NCI-H1048 (cell line): ENCODE data around the gene AMN1.
"Not testable (repeated sequence)": the region's sequence is repeated elsewhere in the genome, so short reads cannot be mapped to it uniquely, and the experiment has no call there.

Experiments
- DNase-seq: peaks from one replicate; lab custom pipeline; 2025; lab: John Stamatoyannopoulos, UW

The AMN1 gene

DNA sequence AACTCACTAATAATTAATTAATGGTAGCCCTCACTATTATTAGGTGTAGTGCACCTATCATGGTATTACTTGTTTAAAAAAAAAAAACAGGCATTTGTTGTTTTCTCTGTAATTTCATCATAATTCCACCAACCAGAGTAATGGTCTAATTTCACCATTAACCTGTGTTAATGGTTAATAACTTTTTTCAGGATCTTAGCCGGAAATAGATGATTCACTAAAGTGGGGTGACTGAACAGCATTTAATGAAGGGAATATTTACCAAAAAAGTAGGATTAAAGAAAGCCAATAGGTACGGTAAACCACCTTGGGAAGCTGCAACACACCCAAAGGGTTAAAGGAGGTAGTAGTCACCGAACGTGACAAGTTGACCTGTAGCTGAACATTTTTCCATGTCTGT, 56.3 kb downstream of the AMN1 start:
- DNase-seq, result no peak

DNA sequence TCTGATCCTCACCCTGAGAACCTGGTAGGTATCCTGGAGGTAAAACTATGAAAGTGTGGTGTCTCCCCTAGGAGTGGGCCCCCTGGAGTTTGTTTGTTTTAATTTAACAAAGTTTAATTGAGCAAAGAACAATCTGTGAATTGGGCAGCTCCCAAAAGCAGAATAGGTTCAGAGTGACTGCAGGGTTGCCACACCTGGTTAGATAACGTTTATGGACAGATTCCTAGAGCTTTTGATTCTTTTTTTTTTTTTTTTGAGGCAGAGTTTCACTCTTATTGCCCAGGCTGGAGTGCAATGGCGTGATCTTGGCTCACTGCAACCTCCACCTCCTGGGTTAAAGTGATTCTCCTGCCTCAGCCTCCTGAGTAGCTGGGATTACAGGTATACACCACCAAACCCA, 59.2 kb downstream of the AMN1 start:
- not testable (repeated sequence) for DNase-seq

DNA sequence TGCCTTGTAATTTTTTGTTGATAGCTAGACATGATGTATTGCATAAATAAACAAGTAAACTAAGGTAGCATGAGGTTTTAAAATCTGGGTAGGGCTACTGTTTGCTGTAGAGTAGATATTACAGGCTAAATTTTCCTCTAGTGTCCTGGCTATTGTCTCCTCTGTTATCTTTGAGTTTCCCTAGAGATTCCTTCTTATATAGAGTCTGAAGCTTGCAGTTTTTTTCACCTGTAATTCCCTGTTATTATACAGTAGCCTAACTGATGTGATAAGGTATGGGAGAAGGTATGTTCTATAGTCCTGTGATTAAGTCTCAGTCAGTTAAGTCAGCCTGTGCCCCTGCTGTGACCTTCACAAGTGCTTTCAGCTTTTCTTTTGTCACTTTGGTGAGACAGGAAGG, 59.8 kb downstream of the AMN1 start:
- no peak for DNase-seq

DNA sequence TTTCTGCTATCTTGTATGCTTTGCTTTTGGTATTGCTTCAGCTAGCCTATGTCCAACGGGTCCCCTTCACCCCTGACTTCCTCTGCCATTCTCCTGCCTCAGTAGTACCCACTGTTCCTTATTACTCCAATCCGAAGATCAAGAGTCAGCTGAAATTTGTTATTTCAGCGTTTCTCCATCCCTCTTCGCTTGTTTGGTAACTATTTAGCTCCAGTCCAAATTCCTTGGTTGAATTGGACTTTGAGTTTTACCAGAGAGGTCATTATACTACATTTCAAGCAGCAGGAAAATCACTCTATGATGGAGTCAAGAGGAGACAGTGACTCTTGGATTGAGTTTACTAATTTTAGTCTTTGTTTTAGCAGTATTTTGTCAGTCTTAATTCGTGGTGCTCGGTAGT, 64.8 kb downstream of the AMN1 start:
- DNase-seq, result no peak

DNA sequence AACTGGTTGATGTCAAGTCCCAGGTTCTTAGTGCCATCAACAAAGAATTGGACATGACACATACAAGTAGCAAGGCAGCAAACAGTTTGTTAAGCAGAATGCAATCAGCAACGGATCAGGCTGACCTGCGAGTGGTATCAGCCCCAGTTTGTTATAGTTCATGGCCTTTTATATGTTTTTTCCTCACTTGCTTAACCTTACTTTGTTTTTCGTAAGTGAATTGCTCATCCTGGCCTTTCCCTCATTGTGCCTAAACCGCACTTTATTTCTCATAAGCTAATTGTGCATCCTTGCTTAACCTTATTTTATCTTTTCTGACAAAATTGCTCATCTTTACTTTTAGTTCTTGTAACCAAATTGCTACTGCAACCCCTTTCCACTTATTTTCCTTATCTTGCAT, 65.2 kb downstream of the AMN1 start:
- DNase-seq, result no peak

DNA sequence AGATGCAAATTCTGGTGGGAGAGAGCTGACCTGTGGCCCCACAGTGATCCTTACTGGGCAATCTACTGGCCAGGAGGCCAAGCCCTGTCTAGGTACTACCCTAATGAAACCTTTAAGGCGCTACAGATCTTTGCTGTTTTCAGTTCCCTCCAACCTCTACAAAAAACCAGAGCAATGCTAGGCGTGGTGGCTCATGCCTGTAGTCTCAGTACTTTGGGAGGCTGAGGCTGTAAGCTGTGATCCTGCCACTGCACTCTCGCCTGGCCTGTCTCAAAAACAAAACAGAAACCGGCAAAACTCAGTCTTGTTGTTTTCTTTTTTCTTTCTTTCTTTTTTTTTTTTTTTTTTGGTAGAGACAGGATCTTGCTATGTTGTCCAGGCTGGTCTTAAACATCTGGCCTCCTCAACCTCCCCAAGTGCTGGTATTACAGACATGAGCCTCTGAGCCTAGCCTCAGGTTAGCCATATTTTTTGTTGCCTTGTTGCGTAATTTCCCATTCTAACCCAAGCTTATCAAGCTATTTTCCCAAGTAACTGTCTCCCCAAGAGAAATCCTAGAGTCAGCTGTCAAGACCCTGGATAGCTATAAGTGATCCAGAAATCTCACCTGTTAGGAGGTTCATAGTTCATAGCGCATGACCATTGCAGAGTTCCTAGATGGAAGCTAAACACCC, 66.5 kb downstream of the AMN1 start:
- DNase-seq, result no peak

DNA sequence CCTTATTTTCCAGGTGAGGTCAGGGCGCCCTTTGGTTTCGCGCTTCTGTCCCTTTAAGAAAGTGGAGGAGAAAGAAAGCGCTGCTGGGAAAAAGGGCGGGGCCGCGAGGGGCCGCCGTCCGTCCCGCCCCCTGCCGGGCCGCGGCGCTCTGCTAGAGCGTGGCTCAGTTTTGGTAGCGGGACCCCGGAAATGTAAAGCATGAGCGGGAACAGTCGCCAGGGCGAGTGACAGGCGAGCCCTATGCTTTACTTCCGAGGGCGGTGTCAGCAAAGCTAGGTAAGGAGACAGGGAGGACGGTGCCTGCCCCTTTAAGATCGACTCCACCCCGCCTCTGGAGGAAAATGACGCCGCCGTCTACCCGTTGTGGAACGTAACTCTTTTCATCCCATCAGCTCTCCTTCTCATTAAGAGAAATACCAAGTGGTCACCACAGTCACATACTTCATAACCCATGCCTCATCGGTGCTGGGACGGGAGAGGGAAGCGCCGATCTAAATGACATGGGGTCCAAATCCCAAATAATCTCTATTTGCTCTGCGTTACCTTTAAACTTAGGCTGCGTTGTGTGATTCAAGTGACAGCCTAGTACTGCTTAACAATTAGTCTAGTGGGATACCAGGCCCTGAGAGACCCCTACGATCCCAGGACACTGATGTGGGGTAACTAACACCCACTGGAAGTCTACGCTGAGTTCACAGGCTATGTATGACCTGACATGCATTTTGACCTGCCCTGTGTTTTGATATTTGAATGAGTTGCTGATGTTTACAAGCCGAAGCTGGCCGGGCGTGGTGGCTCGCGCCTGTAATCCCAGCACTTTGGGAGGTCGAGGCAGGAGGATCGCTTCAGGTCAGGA, 69.5 kb downstream of the AMN1 start, which contains the start of gene ETFBKMT:
Gene ETFBKMT (plus strand): TSS at position 602 of the 856 bp plus-strand sequence. CDS start 2,266 bp downstream, outside the sequence.
- DNase-seq, result peak; percentile 91

DNA sequence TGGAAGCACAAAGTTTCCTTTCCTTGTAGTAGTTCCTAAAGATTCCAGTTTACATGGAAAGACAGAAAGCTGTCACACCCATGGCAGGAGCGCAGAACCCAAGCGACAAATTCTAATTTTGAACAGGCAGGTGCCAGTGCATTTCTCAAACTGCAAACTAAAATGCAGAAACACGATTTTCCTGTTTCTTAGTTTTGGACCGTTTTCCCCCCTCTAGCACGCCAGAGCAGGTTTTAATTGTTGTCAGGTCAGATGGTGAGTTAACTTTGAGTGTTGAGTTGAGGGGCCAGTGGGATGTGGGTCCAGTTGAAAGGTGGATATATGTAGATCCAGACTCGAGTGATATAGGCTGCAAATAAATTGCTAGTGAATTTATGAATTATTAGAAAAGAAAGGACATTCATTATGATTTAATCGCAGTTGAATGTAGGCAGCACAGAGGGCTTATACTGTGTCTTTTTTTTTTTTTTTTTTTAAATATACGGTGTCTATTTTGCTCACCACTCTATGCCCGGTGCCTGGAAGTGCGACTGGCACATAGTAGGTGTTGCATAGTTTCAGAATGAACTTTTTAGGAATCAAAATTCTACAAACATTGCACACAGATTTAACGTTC, 70.2 kb downstream of the AMN1 start:
- no peak for DNase-seq

DNA sequence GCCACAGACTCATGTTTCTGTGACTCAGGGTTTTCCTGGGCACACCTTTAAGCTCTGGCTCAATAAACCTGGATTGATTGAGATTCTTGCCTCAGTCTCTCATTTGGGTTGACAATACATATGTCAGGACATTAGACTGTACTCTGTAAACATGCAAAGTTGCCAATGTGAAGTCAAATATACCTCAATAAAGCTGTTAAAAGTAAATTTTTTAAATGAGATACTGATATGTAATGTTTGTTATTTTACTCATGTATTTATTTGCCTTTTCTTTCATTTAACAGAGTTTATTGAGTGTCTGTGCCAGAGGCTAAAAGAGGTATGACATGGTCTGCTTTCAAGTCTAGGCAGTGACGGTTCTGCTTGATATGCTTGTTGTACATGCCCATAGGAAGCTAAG, 73.0 kb downstream of the AMN1 start:
- DNase-seq, result no peak

DNA sequence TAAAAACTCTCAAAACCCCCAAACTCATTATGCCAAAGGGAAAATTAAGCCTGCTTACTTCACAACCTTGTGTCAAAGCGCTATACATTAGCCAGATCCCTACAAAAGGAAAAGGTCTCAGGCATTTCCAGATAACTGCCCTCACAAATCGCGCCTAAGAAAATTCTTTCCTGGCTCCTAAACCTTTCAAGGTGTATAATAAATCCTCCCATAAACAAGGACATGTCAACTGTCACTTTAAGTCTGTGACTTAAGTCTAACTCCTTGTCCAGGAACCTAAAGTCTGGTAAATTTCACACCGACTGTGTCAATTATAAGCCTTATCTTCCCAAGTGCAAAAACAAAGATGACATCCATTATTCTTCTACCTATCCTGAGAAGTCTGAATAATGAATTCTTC, 73.6 kb downstream of the AMN1 start:
- no peak for DNase-seq

DNA sequence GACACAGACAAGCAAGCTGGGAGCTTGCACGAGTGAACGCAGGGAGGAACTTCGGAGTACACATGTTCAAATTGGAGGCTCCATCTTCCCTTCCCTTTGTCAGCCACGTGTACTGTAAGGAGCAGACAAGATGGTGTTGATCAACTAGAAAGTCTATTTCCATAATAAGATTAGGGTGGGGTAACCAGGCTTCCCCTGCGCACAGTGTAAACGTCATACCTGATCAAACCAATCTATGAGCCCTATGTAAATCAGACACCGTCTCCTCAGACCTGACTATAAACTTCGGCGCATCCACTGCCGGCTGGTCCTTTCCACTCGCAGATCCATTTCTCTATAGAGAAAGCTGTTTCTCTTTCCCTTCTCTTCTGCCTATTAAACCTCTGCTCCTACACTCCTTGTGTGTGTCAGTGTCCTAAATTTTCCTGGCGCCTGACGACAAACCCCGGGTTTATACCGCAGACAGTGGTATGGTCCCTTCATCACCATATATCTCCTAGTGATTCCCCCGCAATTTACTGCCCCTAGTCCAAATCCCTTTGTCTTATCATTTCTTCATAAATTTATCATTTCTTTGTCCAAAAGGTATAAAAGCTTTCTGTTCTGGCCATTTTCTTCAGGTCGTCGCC, 76.8 kb downstream of the AMN1 start:
- no peak for DNase-seq

DNA sequence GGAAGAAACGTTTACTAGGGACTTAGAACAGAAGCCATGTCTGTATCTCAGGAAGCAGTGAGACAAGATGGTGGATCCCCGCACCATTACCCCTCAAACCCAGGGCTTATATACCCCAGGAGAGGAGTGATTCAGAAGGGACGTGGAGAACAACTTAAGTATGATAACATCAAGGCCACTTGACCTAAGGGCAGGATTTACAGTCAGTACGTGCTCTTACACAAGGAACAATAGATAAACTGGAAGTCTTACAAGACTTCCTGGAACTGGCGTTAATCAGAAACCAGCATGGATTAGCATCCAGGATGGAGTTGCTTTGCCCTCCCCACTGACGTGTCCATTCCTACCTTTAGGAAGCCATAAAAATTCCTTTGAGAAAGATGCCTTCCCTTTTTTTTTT, 77.9 kb downstream of the AMN1 start:
- no peak for DNase-seq

DNA sequence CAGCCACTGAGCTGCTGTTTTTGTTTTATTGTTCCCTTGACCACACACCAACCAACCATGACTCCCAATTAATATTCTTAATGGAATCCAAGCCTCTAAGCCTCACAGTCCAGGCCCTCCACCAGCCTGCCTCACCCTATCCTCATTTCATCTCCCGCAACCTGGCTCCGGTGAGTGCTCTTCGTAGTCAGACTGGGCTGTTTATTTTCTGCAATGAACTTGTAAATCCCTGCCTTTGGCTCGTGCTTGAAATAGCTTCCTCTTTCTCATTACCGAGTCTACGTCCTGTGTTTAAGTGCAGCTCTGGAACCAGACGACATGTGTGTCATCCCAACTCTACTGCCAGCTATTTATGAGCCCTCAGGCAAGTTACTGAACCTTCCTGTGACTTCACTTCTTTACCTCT, 81.7 kb downstream of the AMN1 start:
- DNase-seq, result no peak

DNA sequence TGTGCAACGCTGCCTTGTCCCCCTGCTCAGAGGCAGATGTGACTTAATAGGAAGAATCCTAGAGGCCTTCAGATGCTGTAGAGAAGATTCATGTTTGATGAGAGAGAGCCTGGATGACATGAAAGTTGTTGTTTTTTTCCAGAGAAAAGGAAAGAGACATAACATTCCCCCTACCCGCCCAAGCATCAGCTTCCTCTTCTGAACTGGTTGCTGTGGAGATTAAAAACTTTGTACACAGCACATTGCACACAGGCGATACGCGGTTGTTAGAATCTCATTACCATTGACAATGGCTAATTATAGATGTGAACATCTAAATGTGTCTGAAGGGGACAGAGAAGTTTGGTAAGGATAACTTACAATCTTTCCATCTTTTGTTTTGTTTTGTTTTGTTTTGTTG, 82.9 kb downstream of the AMN1 start:
- DNase-seq, result no peak

DNA sequence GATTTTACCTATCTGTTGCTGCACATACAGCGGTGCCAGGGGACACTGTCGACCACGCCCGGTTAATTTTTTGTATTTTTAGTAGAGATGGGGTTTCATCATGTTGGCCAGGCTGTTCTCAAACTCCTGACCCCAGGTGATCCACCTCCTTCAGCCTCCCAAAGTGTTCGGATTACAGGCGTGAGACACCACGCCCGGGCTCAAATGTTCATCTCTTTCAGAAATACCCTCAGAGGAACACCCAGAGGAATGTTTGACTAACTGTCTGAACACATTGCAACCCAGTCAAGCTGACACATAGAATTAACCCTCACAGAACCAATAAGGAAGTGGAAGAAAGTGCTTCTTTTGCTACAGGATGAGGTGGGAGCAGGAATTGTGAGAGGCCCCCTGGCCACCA, 84.3 kb downstream of the AMN1 start:
- no peak for DNase-seq

DNA sequence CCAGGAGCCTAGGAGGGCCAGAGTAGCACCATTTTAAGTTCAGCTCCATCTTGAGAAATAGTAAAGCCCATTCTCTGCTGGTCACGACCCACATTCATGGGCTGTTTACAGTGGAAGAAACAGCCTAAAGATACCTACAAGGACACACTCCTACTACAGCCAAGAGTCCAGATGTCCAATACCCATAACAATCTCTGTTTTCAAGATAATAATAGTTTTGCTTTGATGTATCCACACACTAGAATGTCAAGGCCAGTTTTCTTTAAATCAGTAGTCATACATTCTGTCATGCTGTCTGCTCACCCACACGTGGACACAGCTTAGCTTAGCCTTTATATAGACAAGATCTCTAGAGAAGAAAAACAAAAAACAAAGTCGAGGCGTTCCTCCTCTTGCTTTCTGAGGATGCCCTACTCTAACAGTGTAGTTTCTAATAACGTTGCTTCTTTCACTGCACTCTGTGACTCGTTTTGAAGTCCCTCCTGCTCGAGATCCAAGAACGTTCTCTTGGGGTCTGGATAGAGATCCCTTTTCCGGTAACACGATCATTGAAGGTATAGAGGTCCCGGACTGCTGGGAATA, 87.2 kb downstream of the AMN1 start:
- no peak for DNase-seq

DNA sequence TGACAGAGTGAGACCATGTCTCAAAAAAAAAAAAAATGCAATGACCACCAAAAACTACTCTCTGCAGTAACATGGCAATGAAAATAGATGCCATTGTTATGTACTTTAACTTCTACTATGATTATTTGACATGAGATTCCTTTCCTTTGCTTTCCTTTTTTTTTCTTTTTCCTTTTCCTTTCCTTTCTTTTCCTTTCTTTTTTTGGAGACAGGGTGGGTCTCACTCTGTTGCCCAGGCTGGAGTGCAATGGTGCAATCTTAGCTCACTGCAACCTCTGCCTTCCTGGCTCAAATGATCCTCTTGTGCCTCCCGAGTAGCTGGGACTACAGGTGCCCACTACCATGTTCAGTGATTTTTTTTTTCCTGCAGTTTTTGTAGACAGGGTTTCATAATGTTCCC, 94.2 kb downstream of the AMN1 start:
- no peak for DNase-seq

DNA sequence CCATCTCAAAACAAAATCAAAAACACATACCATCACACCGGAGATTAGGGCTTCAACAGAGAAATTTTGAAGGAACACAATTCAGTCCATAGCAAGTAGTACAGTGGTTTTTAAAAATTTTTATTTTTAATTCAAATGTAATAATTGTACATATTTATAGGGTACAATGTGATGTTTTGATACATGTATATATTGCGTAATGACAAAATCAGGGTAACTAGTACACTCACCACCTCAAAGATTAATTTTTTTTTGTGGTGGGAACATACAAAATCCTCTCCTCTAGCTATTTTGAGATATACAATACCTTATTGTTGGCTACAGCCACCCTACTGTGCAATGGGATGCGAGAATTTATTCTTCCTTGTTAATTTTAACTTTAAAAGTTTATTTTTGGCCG, 95.4 kb downstream of the AMN1 start:
- no peak for DNase-seq

DNA sequence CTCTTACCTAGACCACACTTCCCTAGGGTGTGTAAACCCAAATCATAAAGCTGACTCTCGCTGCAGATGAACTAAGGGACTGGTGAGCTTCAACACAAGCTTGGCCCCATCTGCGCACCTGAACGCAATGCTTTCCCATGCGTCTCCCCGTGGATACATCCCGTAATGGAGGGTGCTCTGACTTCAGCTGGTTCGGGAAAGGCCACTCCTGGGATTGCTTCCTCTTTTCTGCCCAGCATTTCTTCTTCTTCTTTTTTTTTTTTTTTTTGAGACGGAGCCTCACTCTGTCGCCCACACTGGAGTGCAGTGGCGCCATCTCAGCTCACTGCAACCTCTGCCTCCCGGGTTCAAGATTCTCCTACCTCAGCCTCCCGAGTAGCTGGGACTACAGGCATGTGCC, 97.0 kb downstream of the AMN1 start:
- no peak for DNase-seq

DNA sequence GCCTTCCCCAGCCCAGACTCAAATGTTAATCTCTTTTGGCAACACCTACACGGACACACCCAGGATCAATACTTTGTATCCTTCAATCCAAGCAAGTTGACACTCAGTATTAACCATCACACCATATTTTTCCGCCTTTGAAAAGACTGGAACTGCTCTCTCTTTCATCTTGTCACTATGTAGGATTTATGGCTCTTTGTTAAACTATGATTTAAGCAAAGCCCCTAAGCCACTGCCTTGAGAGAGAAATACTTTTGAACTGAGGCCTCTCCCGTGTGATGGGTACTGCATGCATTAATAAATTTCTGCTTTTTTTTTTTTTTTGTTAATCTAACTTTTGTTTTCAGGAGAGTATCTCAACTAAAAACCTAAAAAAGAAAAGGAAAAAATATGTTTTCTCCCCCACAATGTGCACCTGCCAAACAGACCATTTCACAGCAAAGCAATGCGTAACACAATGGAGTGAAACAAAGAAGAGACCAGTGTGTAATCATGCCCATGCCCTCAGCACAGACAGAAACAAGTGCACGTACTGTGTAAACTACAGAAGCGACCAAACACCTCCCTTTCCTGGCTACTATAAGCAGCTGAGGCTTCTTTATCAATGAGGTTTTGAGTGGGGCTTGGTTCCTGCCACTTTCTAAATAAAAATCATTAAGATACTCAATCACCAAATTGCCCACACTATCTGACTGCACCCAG, 97.6 kb downstream of the AMN1 start:
- no peak for DNase-seq
